B cell (primary cell): ENCODE results near the gene FANCC. TPM values are rescaled to one million over a fixed set of nuclear protein-coding genes. Genes with fewer than 3 reads are reported as not detected.

Experiments used
- ATAC-seq: fragments of 200-7000 bp; cut with Tn5 transposase; one replicate; pipeline ENCODE4 v1.10.0; 2021; ENCODE audit warnings: low read depth, mild to moderate bottlenecking, moderate number of reproducible peaks, moderate library complexity
- CTCF ChIA-PET: fragments of 350-600 bp; sonication (Branson Sonifier 250); formaldehyde crosslinking; loops from one replicate; lab custom pipeline; 2021; ENCODE audit warnings: antibody characterized with exemption, inconsistent platforms; lab: Charles Lee
- POLR2A ChIA-PET: fragments of 350-600 bp; sonication (Branson Sonifier 250); formaldehyde crosslinking; loops from one replicate; lab custom pipeline; 2021; ENCODE audit warnings: antibody characterized with exemption; lab: Charles Lee
- DNase-seq: peaks from one replicate; pipeline ENCODE4 v3.0.0; 2013
- H2AFZ ChIP-seq: 2 replicates; pipeline ENCODE4 v1.6.1; 2012; ENCODE audit warnings: mild to moderate bottlenecking, low read depth, low read length; ENCODE audit not compliant: insufficient read depth, poor library complexity, severe bottlenecking
- H3K27ac ChIP-seq, 2 donors: 1 replicate in 1 of 2; 2 replicates in 1 of 2; pipeline ENCODE4 v1.5.1; 2012 to 2013; ENCODE audit warnings: low read length in 2 of 2, mild to moderate bottlenecking in 2 of 2, moderate library complexity in 1 of 2
- H3K27me3 ChIP-seq, 4 experiments: fragments of 200-600 bp in 1 of 4; sonication (generic) in 1 of 4; replicated peaks in 1 of 4; 1 replicate in 2 of 4; 2 replicates in 2 of 4; pipeline versions ENCODE4 v1.6.1 to v1.7.0; 2013 to 2016; ENCODE audit warnings: low read length in 3 of 4, mild to moderate bottlenecking in 2 of 4, mixed read lengths in 1 of 4, moderate library complexity in 1 of 4; ENCODE audit not compliant: insufficient read depth in 4 of 4, control insufficient read depth in 3 of 4; ENCODE audit errors: control extremely low read depth in 1 of 4
- H3K36me3 ChIP-seq, 2 experiments: replicated peaks in 1 of 2; 1 replicate in 1 of 2; 2 replicates in 1 of 2; pipeline versions ENCODE4 v1.6.1 to v1.7.1; 2013; ENCODE audit warnings: low read length in 1 of 2; ENCODE audit not compliant: insufficient read depth in 2 of 2, control insufficient read depth in 1 of 2; ENCODE audit errors: control extremely low read depth in 1 of 2, extremely low read depth in 1 of 2
- H3K4me1 ChIP-seq, 2 donors: fragments of 200-600 bp in 1 of 2; sonication (generic) in 1 of 2; 1 replicate in 1 of 2; 2 replicates in 1 of 2; pipeline versions ENCODE4 v1.5.1 to v1.6.1; 2013 to 2017; ENCODE audit warnings: low read length in 2 of 2; ENCODE audit not compliant: control insufficient read depth in 2 of 2, insufficient read depth in 2 of 2
- H3K4me2 ChIP-seq: replicated peaks from 2 replicates; pipeline ENCODE3; 2012; ENCODE audit warnings: mild to moderate bottlenecking, low read depth, low read length; ENCODE audit not compliant: poor library complexity, severe bottlenecking
- H3K4me3 ChIP-seq, 5 experiments: fragments of 200-600 bp in 1 of 5; sonication (generic) in 1 of 5; 1 replicate in 3 of 5; 2 replicates in 2 of 5; pipeline versions ENCODE4 v1.5.1 to v1.7.0; 2011 to 2016; ENCODE audit warnings: low read length in 4 of 5, mild to moderate bottlenecking in 4 of 5, low read depth in 2 of 5, control low read depth in 1 of 5, moderate library complexity in 1 of 5; ENCODE audit not compliant: insufficient read depth in 1 of 5; ENCODE audit errors: control extremely low read depth in 1 of 5, extremely low read depth in 1 of 5
- H3K79me2 ChIP-seq: fragments of 200-600 bp; sonication (generic); one replicate; pipeline ENCODE4 v1.6.0; 2016; ENCODE audit warnings: low read length; ENCODE audit not compliant: control insufficient read depth, insufficient read depth
- H3K9ac ChIP-seq: fragments of 200-600 bp; sonication (generic); 2 replicates; pipeline ENCODE4 v1.6.1; 2017; ENCODE audit warnings: mild to moderate bottlenecking, low read length, moderate library complexity
- H3K9me3 ChIP-seq, 3 donors: one replicate each; pipeline versions ENCODE4 v1.6.1 to v1.7.1; 2013; ENCODE audit warnings: low read length in 2 of 3; ENCODE audit not compliant: control insufficient read depth in 2 of 3, insufficient read depth in 1 of 3; ENCODE audit errors: control extremely low read depth in 1 of 3
- H4K20me1 ChIP-seq: 2 replicates; pipeline ENCODE4 v1.6.0; 2012; ENCODE audit warnings: mild to moderate bottlenecking, low read length; ENCODE audit not compliant: insufficient read depth, control insufficient read depth, poor library complexity, severe bottlenecking
- H3K27ac Mint-ChIP-seq: one replicate; pipeline ENCODE4 v1.8.0; 2021; ENCODE audit warnings: mixed read lengths
- H3K27me3 Mint-ChIP-seq: one replicate; pipeline ENCODE4 v1.8.0; 2021; ENCODE audit warnings: mixed read lengths
- H3K4me1 Mint-ChIP-seq: one replicate; pipeline ENCODE4 v1.8.0; 2021; ENCODE audit warnings: mixed read lengths
- H3K4me3 Mint-ChIP-seq: one replicate; pipeline ENCODE4 v1.8.0; 2021; ENCODE audit warnings: mixed read lengths
- H3K9me3 Mint-ChIP-seq: one replicate; pipeline ENCODE4 v1.8.0; 2022; ENCODE audit warnings: mixed read lengths; ENCODE audit not compliant: insufficient read depth
- EZH2 ChIP-seq: IDR thresholded peaks from 2 replicates; pipeline ENCODE4 v1.6.1; 2012; ENCODE audit warnings: borderline replicate concordance, low read depth, mild to moderate bottlenecking, moderate library complexity, low read length; ENCODE audit not compliant: insufficient read depth, poor library complexity, severe bottlenecking
- WGBS: methylation state at CpG from one replicate; pipeline ENCODE4 v1.1.5; 2013; ENCODE audit warnings: missing lambda C conversion rate; ENCODE audit not compliant: insufficient coverage; 5-methylcytosine and 5-hydroxymethylcytosine counted together
- intact Hi-C: fragments of 100-400 bp; cut with micrococcal nuclease; formaldehyde crosslinking; loops from one replicate; pipeline ENCODE4 v1.10.0; 2022
- polyA plus RNA-seq: library from polyadenylated mRNA; depleted of rRNA; stranded (reverse); fragments of >200 nt; gene quantifications from 2 replicates; pipeline ENCODE4 v1.2.3, GENCODE V29; 2012
- total RNA-seq, 2 donors: library from RNA; stranded (reverse); fragments of 120-200 nt in 1 of 2; gene quantifications; 1 replicate in 1 of 2; 2 replicates in 1 of 2; pipeline versions ENCODE4 v1.2.3 to v1.2.4, GENCODE V29; 2013 to 2022
- TF ChIP-seq, protein P1 (sequence below): fragments of 200-600 bp; IDR thresholded peaks from one replicate; pipeline ENCODE4 v1.8.0; 2022; ENCODE audit warnings: antibody characterized with exemption, mild to moderate bottlenecking

The FANCC gene
- total and polyA plus RNA-seq, 2 donors (not counting 1 experiment from before 2014, with no cell fraction given): 1.8 to 11.1 TPM

DNA sequence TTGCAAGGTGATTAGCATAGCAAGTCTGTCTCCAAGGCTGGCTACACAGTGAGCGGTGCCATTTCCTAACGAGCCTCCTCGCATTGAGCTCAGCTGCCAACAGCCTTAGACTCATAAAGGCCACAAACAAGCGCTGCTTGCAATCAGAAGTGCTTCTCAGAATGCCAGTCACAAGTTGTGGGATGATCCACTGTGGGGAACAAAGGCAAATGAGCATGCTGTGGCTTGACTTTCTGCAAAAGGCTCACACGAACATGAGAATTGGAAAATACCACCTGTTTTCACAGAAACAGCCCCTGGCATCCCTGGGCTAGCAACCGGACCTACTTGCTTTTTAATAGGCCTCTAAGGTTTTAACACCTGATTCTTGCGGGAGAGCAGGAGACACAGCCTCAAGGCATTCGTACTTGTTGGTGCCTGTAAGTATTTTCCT, 215.5 kb downstream of the FANCC start:
- Mint-ChIP-seq H3K27me3 (no peaks in the 10 kb centered on the region), H3K9me3 (no peaks in the 10 kb centered on the region), H3K4me3 (no peak overlapping the region), H3K4me1 (no peaks in the 10 kb centered on the region), H3K27ac (no peak overlapping the region)
- WGBS: 93% methylated on average over 8 of the region's 8 CpGs
- ChIA-PET POLR2A (no interaction called here), CTCF (no interaction called here)
- DNase-seq (no peak), ATAC-seq (no peak)
- H3K27ac ChIP-seq: no peak overlapping the region
- no peaks in the 10 kb centered on the region for H3K4me1 ChIP-seq
- H3K36me3 ChIP-seq: peaks cover 0 to 3% of the 10 kb centered on the region in 2 experiments
- intact Hi-C loops: no loop called here
- no peaks in the 10 kb centered on the region for H3K79me2 ChIP-seq
- H3K9ac ChIP-seq: no peak overlapping the region
- H2AFZ ChIP-seq: no peak overlapping the region
- no peaks in the 10 kb centered on the region for H4K20me1 ChIP-seq
- H3K9me3 ChIP-seq: no peaks in the 10 kb centered on the region
- TF ChIP-seq, protein P1, sequence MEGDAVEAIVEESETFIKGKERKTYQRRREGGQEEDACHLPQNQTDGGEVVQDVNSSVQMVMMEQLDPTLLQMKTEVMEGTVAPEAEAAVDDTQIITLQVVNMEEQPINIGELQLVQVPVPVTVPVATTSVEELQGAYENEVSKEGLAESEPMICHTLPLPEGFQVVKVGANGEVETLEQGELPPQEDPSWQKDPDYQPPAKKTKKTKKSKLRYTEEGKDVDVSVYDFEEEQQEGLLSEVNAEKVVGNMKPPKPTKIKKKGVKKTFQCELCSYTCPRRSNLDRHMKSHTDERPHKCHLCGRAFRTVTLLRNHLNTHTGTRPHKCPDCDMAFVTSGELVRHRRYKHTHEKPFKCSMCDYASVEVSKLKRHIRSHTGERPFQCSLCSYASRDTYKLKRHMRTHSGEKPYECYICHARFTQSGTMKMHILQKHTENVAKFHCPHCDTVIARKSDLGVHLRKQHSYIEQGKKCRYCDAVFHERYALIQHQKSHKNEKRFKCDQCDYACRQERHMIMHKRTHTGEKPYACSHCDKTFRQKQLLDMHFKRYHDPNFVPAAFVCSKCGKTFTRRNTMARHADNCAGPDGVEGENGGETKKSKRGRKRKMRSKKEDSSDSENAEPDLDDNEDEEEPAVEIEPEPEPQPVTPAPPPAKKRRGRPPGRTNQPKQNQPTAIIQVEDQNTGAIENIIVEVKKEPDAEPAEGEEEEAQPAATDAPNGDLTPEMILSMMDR: no peak
- no peak for TF ChIP-seq EZH2
- no peaks in the 10 kb centered on the region for H3K27me3 ChIP-seq
- H3K4me2 ChIP-seq: no peak overlapping the region
- H3K4me3 ChIP-seq: no peak overlapping the region

DNA sequence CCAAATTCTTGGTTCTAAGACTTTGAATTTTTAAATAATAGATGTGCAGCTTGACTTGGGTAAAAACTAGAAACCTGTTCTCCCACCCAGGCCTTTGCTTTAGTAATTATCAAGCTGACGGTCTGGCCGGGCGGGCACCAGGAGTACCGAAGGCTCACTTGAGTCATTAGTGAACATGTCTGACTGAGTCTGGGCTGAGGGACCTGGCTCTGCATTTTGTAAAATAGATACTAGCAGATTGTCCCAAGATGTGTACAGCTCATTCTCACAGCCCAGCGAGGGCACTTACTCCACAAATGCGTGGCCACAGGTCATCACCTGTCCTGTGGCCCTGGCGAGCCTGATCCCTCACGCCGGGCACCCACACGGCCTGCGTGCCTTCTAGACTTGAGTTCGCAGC, 216.2 kb downstream of the FANCC start:
- no peak overlapping the region for H3K4me2 ChIP-seq
- no peaks in the 10 kb centered on the region for H3K79me2 ChIP-seq
- no peak overlapping the region for H3K27ac ChIP-seq
- H3K9ac ChIP-seq: no peak overlapping the region
- DNase-seq (no peak), ATAC-seq (no peak)
- H3K36me3 ChIP-seq: peaks cover 0 to 3% of the 10 kb centered on the region in 2 experiments
- intact Hi-C loops: no loop called here
- H3K27me3 ChIP-seq: no peaks in the 10 kb centered on the region
- no peak overlapping the region for H3K4me3 ChIP-seq
- 98% methylated on average over 12 of the region's 12 CpGs for WGBS
- no peaks in the 10 kb centered on the region for H4K20me1 ChIP-seq
- H3K4me3 Mint-ChIP-seq: no peak overlapping the region
- ChIA-PET POLR2A (no interaction called here), CTCF (no interaction called here)
- H2AFZ ChIP-seq: no peak overlapping the region
- H3K27me3 Mint-ChIP-seq: no peaks in the 10 kb centered on the region
- H3K4me1 Mint-ChIP-seq: no peaks in the 10 kb centered on the region
- H3K27ac Mint-ChIP-seq: no peak overlapping the region
- no peaks in the 10 kb centered on the region for H3K9me3 ChIP-seq
- no peaks in the 10 kb centered on the region for H3K9me3 Mint-ChIP-seq
- TF ChIP-seq, protein P1: no peak
- TF ChIP-seq EZH2: no peak
- H3K4me1 ChIP-seq: no peaks in the 10 kb centered on the region
